ENCODE data around the gene SLC24A4. TPM values are rescaled to one million over a fixed set of nuclear protein-coding genes. Genes with fewer than 3 reads are reported as not detected.

SLC24A4 gene
- total and polyA plus RNA-seq, 4 donors = 0.47 to 2.4 (median 1.0) TPM

DNA sequence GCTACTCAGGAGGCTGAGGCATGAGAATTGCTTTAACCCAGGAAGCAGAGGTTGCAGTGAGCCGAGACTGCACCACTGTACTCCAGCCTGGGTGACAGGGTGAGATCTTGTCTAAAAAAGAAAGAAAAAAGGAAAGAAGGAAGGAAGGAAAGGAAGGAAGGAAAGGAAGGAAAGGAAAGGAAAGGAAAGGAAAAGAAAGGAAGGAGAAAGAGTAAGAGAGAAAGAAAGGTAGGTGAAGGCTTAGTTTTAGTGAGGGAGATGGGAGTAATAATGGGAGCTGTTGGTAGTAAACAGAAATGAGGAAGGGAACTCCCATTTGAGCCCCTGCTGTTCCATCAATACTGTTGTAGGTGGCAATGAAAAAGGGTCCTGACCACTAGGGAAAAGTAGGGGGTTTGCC, 28.8 kb downstream of the SLC24A4 start:
- no peaks in the 10 kb centered on the region for H3K9me3 ChIP-seq (ENCODE audit: control insufficient read depth in 4 of 4, insufficient read depth in 3 of 4, low read length in 3 of 4)
- WGBS, 2 donors = 88 to 91% methylated on average over 1 of the region's 1 CpG
- ATAC-seq (ENCODE audit: insufficient read depth, low FRiP score) (no peak), DNase-seq (no peak)
- peaks cover 0 to 6% (median 2%) of the 10 kb centered on the region in 5 donors for H3K4me1 ChIP-seq (ENCODE audit: control insufficient read depth in 5 of 5, insufficient read depth in 5 of 5, low read length in 5 of 5)
- no peak overlapping the region for H3K27ac ChIP-seq (ENCODE audit: low read depth in 1 of 2, low read length in 1 of 2)
- H3K27me3 ChIP-seq (ENCODE audit: control insufficient read depth in 3 of 3, insufficient read depth in 3 of 3, low read length in 2 of 3) = peaks cover 0 to 12% (median 7%) of the 10 kb centered on the region in 3 donors
- H3K4me3 ChIP-seq = no peak overlapping the region
- TF ChIP-seq CTCF (IDR thresholded peaks at IDR 0.05; ENCODE audit: control extremely low read depth, extremely low read depth) = no peak
- H3K36me3 ChIP-seq (ENCODE audit: control insufficient read depth in 4 of 4, insufficient read depth in 4 of 4, low read length in 4 of 4) = no peaks in the 10 kb centered on the region
- H3K9ac ChIP-seq (ENCODE audit: insufficient read depth in 1 of 2, low read length in 2 of 2) = no peak overlapping the region

GRCh38 chr14:92352158-92352985, 29.4 kb downstream of the SLC24A4 start:
- ATAC-seq (ENCODE audit: insufficient read depth, low FRiP score) (no peak), DNase-seq (peak in 1 of 3 donors; percentile 19)
- WGBS, 2 donors = 43 to 51% methylated on average over 9 of the region's 9 CpGs
- Histone ChIP-seq H3K9me3 (ENCODE audit: control insufficient read depth in 4 of 4, insufficient read depth in 3 of 4, low read length in 3 of 4) (no peaks in the 10 kb centered on the region), H3K9ac (ENCODE audit: insufficient read depth in 1 of 2, low read length in 2 of 2) (no peak overlapping the region), H3K4me1 (ENCODE audit: control insufficient read depth in 5 of 5, insufficient read depth in 5 of 5, low read length in 5 of 5) (peaks cover 0 to 6% (median 2%) of the 10 kb centered on the region in 5 donors), H3K36me3 (ENCODE audit: control insufficient read depth in 4 of 4, insufficient read depth in 4 of 4, low read length in 4 of 4) (no peaks in the 10 kb centered on the region), H3K27ac (ENCODE audit: low read depth in 1 of 2, low read length in 1 of 2) (no peak overlapping the region), H3K27me3 (ENCODE audit: control insufficient read depth in 3 of 3, insufficient read depth in 3 of 3, low read length in 2 of 3) (peaks cover 0 to 8% (median 7%) of the 10 kb centered on the region in 3 donors), H3K4me3 (no peak overlapping the region)
- TF ChIP-seq CTCF (IDR thresholded peaks at IDR 0.05; ENCODE audit: control extremely low read depth, extremely low read depth) = no peak

DNA sequence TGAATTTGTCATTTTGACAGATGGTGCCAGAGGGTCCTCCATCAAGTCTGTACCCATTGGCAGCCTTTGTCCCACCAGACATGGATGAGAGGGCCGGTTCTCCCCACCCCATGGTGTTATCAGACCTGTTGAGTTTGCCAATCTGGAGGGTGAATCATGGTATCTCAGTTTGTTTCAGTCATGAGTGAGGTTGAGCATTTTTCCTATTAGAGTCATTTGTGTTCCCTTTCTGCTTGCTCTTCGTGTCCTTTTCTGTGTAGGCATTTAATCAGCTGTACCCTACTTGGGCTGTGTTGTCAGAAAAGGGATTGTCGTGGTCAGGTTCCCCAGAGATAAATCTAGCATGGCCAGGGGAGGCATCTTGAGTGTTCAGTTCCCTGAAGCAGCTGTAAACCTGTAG, 30.5 kb downstream of the SLC24A4 start:
- ATAC-seq (ENCODE audit: insufficient read depth, low FRiP score) (no peak), DNase-seq (no peak)
- Histone ChIP-seq H3K36me3 (ENCODE audit: control insufficient read depth in 4 of 4, insufficient read depth in 4 of 4, low read length in 4 of 4) (no peaks in the 10 kb centered on the region), H3K27me3 (ENCODE audit: control insufficient read depth in 3 of 3, insufficient read depth in 3 of 3, low read length in 2 of 3) (peaks cover 0 to 11% (median 7%) of the 10 kb centered on the region in 3 donors), H3K9ac (ENCODE audit: insufficient read depth in 1 of 2, low read length in 2 of 2) (no peak overlapping the region), H3K27ac (ENCODE audit: low read depth in 1 of 2, low read length in 1 of 2) (no peak overlapping the region), H3K9me3 (ENCODE audit: control insufficient read depth in 4 of 4, insufficient read depth in 3 of 4, low read length in 3 of 4) (no peaks in the 10 kb centered on the region), H3K4me1 (ENCODE audit: control insufficient read depth in 5 of 5, insufficient read depth in 5 of 5, low read length in 5 of 5) (peaks cover 0 to 2% (median under 1%) of the 10 kb centered on the region in 5 donors), H3K4me3 (no peak overlapping the region)
- TF ChIP-seq CTCF (IDR thresholded peaks at IDR 0.05; ENCODE audit: control extremely low read depth, extremely low read depth) = no peak
- WGBS, 2 donors = 77 to 90% methylated on average over 3 of the region's 3 CpGs

All from lung (tissue), 12 donors.